ENCODE results near the gene ZHX3.

- TF ChIP-seq CTCF (conservative IDR thresholded peaks at IDR 0.05 in 1 of 2, IDR thresholded peaks at IDR 0.05 in 1 of 2; ENCODE audit: low read depth in 1 of 2, low read length in 2 of 2) (no peak), EZH2 (IDR thresholded peaks at IDR 0.05; ENCODE audit: low read length, missing control alignments) (no peak)
Observed at GRCh38 chr20:41202426-41202825, 115.1 kb downstream of the ZHX3 start.
